Endodermal cell (in vitro differentiated cells): Measurements from ENCODE around the gene CELA3B. TPM values are rescaled to one million over a fixed set of nuclear protein-coding genes. Genes with fewer than 3 reads are reported as not detected.
"Not testable (repeated sequence)": the region's sequence is repeated elsewhere in the genome, so short reads cannot be mapped to it uniquely, and the experiment has no call there.

Experiments
- DNase-seq: peaks from one replicate; pipeline ENCODE4 v3.0.0-alpha.2; 2017
- H3K27ac ChIP-seq: 2 replicates; pipeline ENCODE4 v1.5.1; 2013; ENCODE audit warnings: mild to moderate bottlenecking, low read depth, low read length, moderate library complexity
- H3K27me3 ChIP-seq: 2 replicates; pipeline ENCODE4 v1.6.1; 2013; ENCODE audit warnings: mild to moderate bottlenecking, low read length, moderate library complexity; ENCODE audit not compliant: insufficient read depth, control insufficient read depth, poor library complexity, severe bottlenecking
- H3K36me3 ChIP-seq: 2 replicates; pipeline ENCODE4 v1.7.0; 2013; ENCODE audit warnings: mild to moderate bottlenecking, low read length, moderate library complexity; ENCODE audit not compliant: control insufficient read depth, insufficient read depth
- H3K4me1 ChIP-seq: one replicate; pipeline ENCODE4 v1.7.0; 2013; ENCODE audit warnings: low read length; ENCODE audit not compliant: control insufficient read depth, insufficient read depth
- H3K4me3 ChIP-seq: 2 replicates; pipeline ENCODE4 v1.5.1; 2013; ENCODE audit warnings: mild to moderate bottlenecking, low read length, moderate library complexity
- H3K9ac ChIP-seq: 2 replicates; pipeline ENCODE4 v1.6.1; 2013; ENCODE audit warnings: mild to moderate bottlenecking, low read length, moderate library complexity; ENCODE audit not compliant: poor library complexity, severe bottlenecking; ENCODE audit errors: extremely low read depth
- H3K9me3 ChIP-seq: 2 replicates; pipeline ENCODE4 v1.6.1; 2013; ENCODE audit warnings: mild to moderate bottlenecking, low read length, moderate library complexity; ENCODE audit not compliant: control insufficient read depth
- H3K27ac Mint-ChIP-seq: 2 replicates; pipeline ENCODE4 v1.8.0; 2020; ENCODE audit warnings: mixed read lengths
- H3K27me3 Mint-ChIP-seq: 2 replicates; pipeline ENCODE4 v1.8.0; 2021; ENCODE audit warnings: mild to moderate bottlenecking, mixed read lengths; ENCODE audit not compliant: insufficient read depth
- H3K36me3 Mint-ChIP-seq: 2 replicates; pipeline ENCODE4 v1.8.0; 2020; ENCODE audit warnings: low read depth, mixed read lengths
- H3K4me1 Mint-ChIP-seq: 2 replicates; pipeline ENCODE4 v1.8.0; 2020; ENCODE audit warnings: mixed read lengths
- H3K4me3 Mint-ChIP-seq: 2 replicates; pipeline ENCODE4 v1.8.0; 2020; ENCODE audit warnings: mild to moderate bottlenecking, moderate library complexity, mixed read lengths
- H3K9me3 Mint-ChIP-seq: 2 replicates; pipeline ENCODE4 v1.8.0; 2020; ENCODE audit warnings: mild to moderate bottlenecking, mixed read lengths
- CTCF ChIP-seq: fragments of 200-600 bp; sonication (generic); conservative IDR thresholded peaks from 2 replicates; pipeline ENCODE4 v1.5.0; 2021; ENCODE audit warnings: antibody characterized with exemption, mild to moderate bottlenecking
- WGBS, 2 experiments: methylation state at CpG; one replicate each; pipeline versions ENCODE4 v1.1.5 to v1.1.7; 2013; ENCODE audit warnings: missing lambda C conversion rate in 2 of 2, mixed read lengths in 1 of 2; ENCODE audit not compliant: insufficient coverage in 1 of 2, insufficient read length in 1 of 2; 5-methylcytosine and 5-hydroxymethylcytosine counted together
- total RNA-seq, 2 donors: library from RNA; stranded (reverse); fragmentation: NEBNext Ultra II Directional in 1 of 2; extraction: Animal tissue kit (Norgen Biotek cat#: 25700) in 1 of 2; gene quantifications; 2 replicates in 1 of 2; 3 replicates in 1 of 2; pipeline ENCODE4 v1.2.1, GENCODE V29; 2021

CELA3B gene
- total RNA-seq, 2 donors from 2014 or later: not detected

GRCh38 chr1:21941370-21941769, 35.5 kb upstream of the CELA3B start:
- H3K9me3 Mint-ChIP-seq: no peaks in the 10 kb centered on the region

GRCh38 chr1:21942464-21942863, 34.4 kb upstream of the CELA3B start:
- 79 to 84% methylated on average over 9 to 10 of the region's 10 CpGs for WGBS, 2 experiments
- H3K4me3 ChIP-seq: no peak overlapping the region
- no peak overlapping the region for H3K9ac ChIP-seq
- H3K27ac ChIP-seq: no peak overlapping the region
- peaks cover 22% of the 10 kb centered on the region for H3K4me1 ChIP-seq
- no peaks in the 10 kb centered on the region for H3K27me3 ChIP-seq
- Mint-ChIP-seq H3K27me3 (no peaks in the 10 kb centered on the region), H3K27ac (no peak overlapping the region), H3K4me1 (peaks cover 50% of the 10 kb centered on the region), H3K36me3 (no peaks in the 10 kb centered on the region), H3K4me3 (no peak overlapping the region), H3K9me3 (no peaks in the 10 kb centered on the region)
- no peaks in the 10 kb centered on the region for H3K9me3 ChIP-seq
- no peak for TF ChIP-seq CTCF
- H3K36me3 ChIP-seq: no peaks in the 10 kb centered on the region
- no peak for DNase-seq

More at GRCh38 chr1:21941370-21941769, 35.5 kb upstream of the CELA3B start:
- 87 to 88% methylated on average over 4 to 5 of the region's 5 CpGs for WGBS, 2 experiments
- no peaks in the 10 kb centered on the region for H3K27me3 Mint-ChIP-seq
- H3K27ac ChIP-seq: no peak overlapping the region
- H3K4me3 Mint-ChIP-seq: no peak overlapping the region
- H3K36me3 Mint-ChIP-seq: no peaks in the 10 kb centered on the region
- no peak overlapping the region for H3K9ac ChIP-seq
- H3K36me3 ChIP-seq: no peaks in the 10 kb centered on the region
- TF ChIP-seq CTCF: no peak
- DNase-seq: no peak
- no peaks in the 10 kb centered on the region for H3K27me3 ChIP-seq
- H3K27ac Mint-ChIP-seq: no peak overlapping the region
- H3K4me3 ChIP-seq: no peak overlapping the region
- peaks cover 46% of the 10 kb centered on the region for H3K4me1 Mint-ChIP-seq
- peaks cover 22% of the 10 kb centered on the region for H3K4me1 ChIP-seq
- no peaks in the 10 kb centered on the region for H3K9me3 ChIP-seq

- not testable (repeated sequence) for H3K36me3 Mint-ChIP-seq, DNase-seq, H3K27ac ChIP-seq, H3K4me3 Mint-ChIP-seq, H3K9me3 ChIP-seq, H3K27me3 ChIP-seq, H3K9me3 Mint-ChIP-seq, H3K4me3 ChIP-seq, H3K27me3 Mint-ChIP-seq, H3K36me3 ChIP-seq, H3K9ac ChIP-seq, H3K27ac Mint-ChIP-seq
- 88 to 89% methylated on average over 19 of the region's 19 CpGs for WGBS, 2 experiments
- H3K4me1 Mint-ChIP-seq: peaks cover 46% of the 10 kb centered on the region
- peaks cover 22% of the 10 kb centered on the region for H3K4me1 ChIP-seq
Observed at GRCh38 chr1:21942959-21943640, 33.7 kb upstream of the CELA3B start.

- DNase-seq: no peak
- Histone ChIP-seq H3K4me1 (peaks cover 13% of the 10 kb centered on the region), H3K9me3 (no peaks in the 10 kb centered on the region), H3K27me3 (no peaks in the 10 kb centered on the region), H3K9ac (no peak overlapping the region), H3K4me3 (no peak overlapping the region), H3K36me3 (no peaks in the 10 kb centered on the region), H3K27ac (peak overlapping the region; percentile 67)
- Mint-ChIP-seq H3K9me3 (no peaks in the 10 kb centered on the region), H3K36me3 (no peaks in the 10 kb centered on the region), H3K27ac (peak overlapping the region; percentile 97), H3K4me3 (no peak overlapping the region), H3K27me3 (no peaks in the 10 kb centered on the region), H3K4me1 (peaks cover 33% of the 10 kb centered on the region)
- TF ChIP-seq CTCF: no peak
- WGBS, 2 experiments: 59% methylated on average over 3 of the region's 3 CpGs; no CpG with 5 or more reads in 1 of the 2 experiments
Observed at GRCh38 chr1:21944733-21945073, 32.1 kb upstream of the CELA3B start.
